Progenitor cell of endocrine pancreas (in vitro differentiated cells): ENCODE results near the gene ANO3. TPM values are rescaled to one million over a fixed set of nuclear protein-coding genes. Genes with fewer than 3 reads are reported as not detected.

Experiments used
- DNase-seq: peaks from one replicate; pipeline ENCODE4 v3.0.0; 2021; ENCODE audit warnings: low spot score; ENCODE audit not compliant: unreplicated experiment
- H3K27ac Mint-ChIP-seq: 2 replicates; pipeline ENCODE4 v1.8.0; 2021; ENCODE audit warnings: mild to moderate bottlenecking, moderate library complexity, mixed read lengths
- H3K27me3 Mint-ChIP-seq: 2 replicates; pipeline ENCODE4 v1.8.0; 2021; ENCODE audit warnings: mixed read lengths
- H3K36me3 Mint-ChIP-seq: 2 replicates; pipeline ENCODE4 v1.8.0; 2022; ENCODE audit warnings: mixed read lengths; ENCODE audit not compliant: insufficient read depth
- H3K4me1 Mint-ChIP-seq: 2 replicates; pipeline ENCODE4 v1.8.0; 2021; ENCODE audit warnings: low read depth, mixed read lengths
- H3K4me3 Mint-ChIP-seq: 2 replicates; pipeline ENCODE4 v1.8.0; 2021; ENCODE audit warnings: low read depth, mild to moderate bottlenecking, moderate library complexity, mixed read lengths
- H3K9me3 Mint-ChIP-seq: 2 replicates; pipeline ENCODE4 v1.8.0; 2021; ENCODE audit warnings: low read depth, mixed read lengths
- total RNA-seq: library from RNA; stranded (reverse); gene quantifications from 2 replicates; pipeline ENCODE4 v1.2.1, GENCODE V29; 2021
- TF ChIP-seq, protein P1 (sequence below): fragments of 200-600 bp; sonication (generic); IDR thresholded peaks from one replicate; pipeline ENCODE4 v1.5.0; 2021; ENCODE audit warnings: antibody characterized with exemption, mild to moderate bottlenecking; ENCODE audit not compliant: unreplicated experiment

ANO3 gene
- total RNA-seq, 1 donor from 2014 or later: 0.53 TPM

DNA sequence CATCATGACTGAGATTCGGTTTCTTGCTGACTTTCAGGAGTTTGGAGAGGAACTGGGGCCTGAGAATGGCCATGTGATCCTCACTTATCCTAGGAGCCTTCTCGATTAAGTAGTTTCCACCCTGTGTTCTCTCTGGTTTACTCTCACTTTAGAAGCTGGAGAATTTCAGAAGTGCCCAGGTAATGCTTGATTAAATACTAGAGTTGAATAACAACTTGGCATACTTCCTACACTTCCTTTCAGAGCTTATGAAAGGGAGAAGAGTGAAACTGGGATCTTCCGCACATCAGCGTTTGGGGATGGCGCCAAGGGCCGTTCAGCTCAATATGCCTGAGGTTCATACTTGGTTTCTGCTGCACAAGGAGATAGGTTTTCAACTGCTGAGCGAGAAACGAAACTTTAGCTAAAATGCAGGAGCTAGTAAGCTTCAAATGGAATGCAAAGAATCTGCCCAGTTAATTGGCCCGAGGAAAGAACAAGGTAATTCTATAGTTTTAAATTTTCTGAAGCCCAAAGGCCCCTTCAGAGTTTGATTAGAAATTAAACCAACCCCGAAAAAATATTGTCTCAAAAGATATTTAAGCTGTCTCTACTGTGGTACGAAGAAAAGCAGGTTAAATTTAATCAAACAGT lies 241.0 kb downstream of the ANO3 start:
- Mint-ChIP-seq H3K4me1 (peaks cover 29% of the 10 kb centered on the region), H3K9me3 (no peaks in the 10 kb centered on the region), H3K4me3 (no peak overlapping the region), H3K27me3 (no peaks in the 10 kb centered on the region), H3K27ac (peak overlapping the region; percentile 70), H3K36me3 (no peaks in the 10 kb centered on the region)
- TF ChIP-seq, protein P1, sequence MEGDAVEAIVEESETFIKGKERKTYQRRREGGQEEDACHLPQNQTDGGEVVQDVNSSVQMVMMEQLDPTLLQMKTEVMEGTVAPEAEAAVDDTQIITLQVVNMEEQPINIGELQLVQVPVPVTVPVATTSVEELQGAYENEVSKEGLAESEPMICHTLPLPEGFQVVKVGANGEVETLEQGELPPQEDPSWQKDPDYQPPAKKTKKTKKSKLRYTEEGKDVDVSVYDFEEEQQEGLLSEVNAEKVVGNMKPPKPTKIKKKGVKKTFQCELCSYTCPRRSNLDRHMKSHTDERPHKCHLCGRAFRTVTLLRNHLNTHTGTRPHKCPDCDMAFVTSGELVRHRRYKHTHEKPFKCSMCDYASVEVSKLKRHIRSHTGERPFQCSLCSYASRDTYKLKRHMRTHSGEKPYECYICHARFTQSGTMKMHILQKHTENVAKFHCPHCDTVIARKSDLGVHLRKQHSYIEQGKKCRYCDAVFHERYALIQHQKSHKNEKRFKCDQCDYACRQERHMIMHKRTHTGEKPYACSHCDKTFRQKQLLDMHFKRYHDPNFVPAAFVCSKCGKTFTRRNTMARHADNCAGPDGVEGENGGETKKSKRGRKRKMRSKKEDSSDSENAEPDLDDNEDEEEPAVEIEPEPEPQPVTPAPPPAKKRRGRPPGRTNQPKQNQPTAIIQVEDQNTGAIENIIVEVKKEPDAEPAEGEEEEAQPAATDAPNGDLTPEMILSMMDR: no peak
- no peak for DNase-seq

GRCh38 chr11:26573896-26574295 lies 242.0 kb downstream of the ANO3 start:
- no peak for DNase-seq
- TF ChIP-seq, protein P1: no peak
- Mint-ChIP-seq H3K9me3 (no peaks in the 10 kb centered on the region), H3K4me3 (no peak overlapping the region), H3K36me3 (no peaks in the 10 kb centered on the region), H3K4me1 (peaks cover 26% of the 10 kb centered on the region), H3K27ac (no peak overlapping the region), H3K27me3 (no peaks in the 10 kb centered on the region)

DNA sequence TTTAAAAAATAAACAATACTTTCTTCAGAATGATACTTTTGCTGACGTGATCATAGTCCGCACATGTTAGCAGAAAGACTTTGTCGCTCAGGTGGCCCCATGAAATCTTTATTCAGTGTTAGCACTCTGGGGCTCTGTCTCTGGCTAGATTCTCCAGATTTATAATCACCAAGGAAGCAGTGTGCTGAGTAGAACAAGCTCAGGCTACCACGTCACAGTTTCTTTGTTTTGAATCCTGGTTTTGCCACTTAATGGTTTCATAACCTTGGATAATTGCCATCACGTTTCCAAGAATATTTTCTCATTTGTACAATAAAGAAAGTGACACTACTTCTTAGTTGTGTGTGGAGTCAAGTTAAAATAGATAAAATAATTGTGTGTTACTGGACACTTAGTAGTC lies 244.0 kb downstream of the ANO3 start:
- Mint-ChIP-seq H3K36me3 (no peaks in the 10 kb centered on the region), H3K4me1 (peaks cover 22% of the 10 kb centered on the region), H3K27me3 (no peaks in the 10 kb centered on the region), H3K4me3 (no peak overlapping the region), H3K9me3 (no peaks in the 10 kb centered on the region), H3K27ac (no peak overlapping the region)
- TF ChIP-seq, protein P1: no peak
- no peak for DNase-seq

GRCh38 chr11:26578998-26579661 lies 247.2 kb downstream of the ANO3 start:
- no peaks in the 10 kb centered on the region for H3K9me3 Mint-ChIP-seq
- H3K4me3 Mint-ChIP-seq: no peak overlapping the region
- H3K27me3 Mint-ChIP-seq: no peaks in the 10 kb centered on the region
- H3K4me1 Mint-ChIP-seq: no peaks in the 10 kb centered on the region
- TF ChIP-seq, protein P1: no peak
- DNase-seq: no peak
- no peak overlapping the region for H3K27ac Mint-ChIP-seq
- H3K36me3 Mint-ChIP-seq: no peaks in the 10 kb centered on the region

DNA sequence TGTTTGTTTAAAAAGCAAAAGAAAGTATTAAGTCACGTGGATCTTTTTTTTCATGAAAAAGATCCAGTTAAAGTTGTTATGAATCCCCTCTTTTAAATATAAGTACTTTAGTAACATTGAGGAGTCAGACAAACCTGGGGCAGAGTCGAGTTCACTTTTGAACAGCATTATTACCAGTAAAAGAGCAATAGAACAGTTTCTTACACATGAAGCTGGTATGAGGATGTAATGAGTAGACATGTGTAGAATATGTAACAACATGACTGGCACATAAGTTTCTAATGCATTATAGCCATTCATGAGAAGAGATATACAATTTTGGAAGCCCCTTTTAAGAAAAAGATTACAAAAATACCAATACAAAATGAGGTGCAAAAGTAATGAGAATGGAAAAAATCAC lies 247.8 kb downstream of the ANO3 start:
- Mint-ChIP-seq H3K9me3 (no peaks in the 10 kb centered on the region), H3K27ac (no peak overlapping the region), H3K4me3 (no peak overlapping the region), H3K4me1 (peaks cover under 1% of the 10 kb centered on the region), H3K27me3 (no peaks in the 10 kb centered on the region), H3K36me3 (no peaks in the 10 kb centered on the region)
- TF ChIP-seq, protein P1: no peak
- DNase-seq: no peak
